Lower leg skin (tissue), 4 donors: ENCODE measurements around the gene MRPS25. TPM values are rescaled to one million over a fixed set of nuclear protein-coding genes. Genes with fewer than 3 reads are reported as not detected.

ENCODE experiments used
- DNase-seq, 2 donors: peaks; one replicate each; pipeline ENCODE4 v3.0.0-alpha.2; 2019; ENCODE audit warnings: low spot score in 2 of 2
- H3K4me3 ChIP-seq: fragments of 200-600 bp; sonication (generic); 2 replicates; pipeline ENCODE4 v1.5.1; 2017; ENCODE audit warnings: mild to moderate bottlenecking, low read depth; ENCODE audit not compliant: poor library complexity, severe bottlenecking
- CTCF ChIP-seq, 3 donors: fragments of 450-650 bp; IDR thresholded peaks; one replicate each; pipeline ENCODE4 v1.5.1; 2016; ENCODE audit warnings: antibody characterized with exemption in 3 of 3, mild to moderate bottlenecking in 3 of 3, moderate library complexity in 2 of 3
- POLR2A ChIP-seq, 2 donors: fragments of 450-650 bp; IDR thresholded peaks; one replicate each; pipeline ENCODE4 v1.6.1; 2016 to 2017; ENCODE audit warnings: antibody characterized with exemption in 2 of 2, mild to moderate bottlenecking in 1 of 2, moderate library complexity in 1 of 2
- WGBS, 2 donors: methylation state at CpG; one replicate each; pipeline ENCODE4 v1.1.5; 2018; 5-methylcytosine and 5-hydroxymethylcytosine counted together
- intact Hi-C: fragments of 100-400 bp; cut with DNase I; formaldehyde crosslinking; loops from one replicate; pipeline ENCODE4 v1.15.0; 2023; ENCODE audit warnings: low total_unique reads
- total RNA-seq, 4 donors: library from RNA; depleted of rRNA; stranded (reverse); fragments of >200 nt; gene quantifications; one replicate each; pipeline ENCODE4 v1.1.0, GENCODE V29; 2016

MRPS25 gene
- total RNA-seq, 4 donors from 2014 or later = 21.7 to 35.7 (median 30.0) TPM

GRCh38 chr3:15098503-15099363 lies 33.6 kb upstream of the MRPS25 start, which contains the start of gene RBSN:
Gene RBSN (minus strand): TSS chr3:15099148. CDS start chr3:15096120, 3,028 bp downstream.
- intact Hi-C loops = no loop called here
- H3K4me3 ChIP-seq = peak within 1 kb of the TSS; percentile 95
- 0% methylated on average over 34 to 72 of the region's 72 CpGs for WGBS, 2 donors
- TF ChIP-seq CTCF (IDR thresholded peaks at IDR 0.05) (no peak), POLR2A (IDR thresholded peaks at IDR 0.05) (no peak)
- DNase-seq = peak; percentile 93 to 99

GRCh38 chr3:15097891-15098290 lies 32.8 kb upstream of the MRPS25 start:
- no peak for DNase-seq
- intact Hi-C loops = no loop called here
- 51 to 54% methylated on average over 6 of the region's 6 CpGs for WGBS, 2 donors
- H3K4me3 ChIP-seq = no peak overlapping the region
- TF ChIP-seq POLR2A (IDR thresholded peaks at IDR 0.05) (no peak), CTCF (IDR thresholded peaks at IDR 0.05) (no peak)

DNA sequence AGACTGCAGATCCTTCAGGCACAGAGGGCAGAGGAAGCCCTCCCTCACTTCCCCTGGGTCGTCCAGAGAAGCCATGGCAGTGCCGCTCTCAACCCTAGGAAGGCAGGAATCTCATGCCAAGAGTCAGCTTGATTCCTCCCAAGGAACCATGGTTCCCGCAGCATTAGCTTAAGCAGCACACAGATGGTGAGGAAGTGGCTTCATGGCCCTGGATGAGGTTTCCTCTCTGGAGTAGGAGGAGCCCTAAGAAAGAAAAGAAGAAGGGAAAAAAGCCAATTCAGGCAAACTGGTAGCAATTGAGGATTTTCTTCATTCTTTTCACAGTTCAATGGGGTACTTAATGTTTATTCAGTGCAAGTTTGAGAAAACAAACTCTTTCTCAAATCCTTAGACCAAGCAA lies 30.9 kb upstream of the MRPS25 start:
- intact Hi-C loops = no loop called here
- TF ChIP-seq CTCF (IDR thresholded peaks at IDR 0.05) (no peak), POLR2A (IDR thresholded peaks at IDR 0.05) (no peak)
- DNase-seq = no peak
- 75 to 92% methylated on average over 3 of the region's 3 CpGs for WGBS, 2 donors
- H3K4me3 ChIP-seq = no peak overlapping the region

- intact Hi-C loops = no loop called here
- no peak for TF ChIP-seq CTCF (IDR thresholded peaks at IDR 0.05)
- TF ChIP-seq POLR2A (IDR thresholded peaks at IDR 0.05) = no peak
- H3K4me3 ChIP-seq = no peak overlapping the region
- WGBS, 2 donors = 87 to 90% methylated on average over 5 of the region's 5 CpGs
- no peak for DNase-seq
These were observed 29.2 kb upstream of the MRPS25 start for GRCh38 chr3:15094187-15094875.

DNA sequence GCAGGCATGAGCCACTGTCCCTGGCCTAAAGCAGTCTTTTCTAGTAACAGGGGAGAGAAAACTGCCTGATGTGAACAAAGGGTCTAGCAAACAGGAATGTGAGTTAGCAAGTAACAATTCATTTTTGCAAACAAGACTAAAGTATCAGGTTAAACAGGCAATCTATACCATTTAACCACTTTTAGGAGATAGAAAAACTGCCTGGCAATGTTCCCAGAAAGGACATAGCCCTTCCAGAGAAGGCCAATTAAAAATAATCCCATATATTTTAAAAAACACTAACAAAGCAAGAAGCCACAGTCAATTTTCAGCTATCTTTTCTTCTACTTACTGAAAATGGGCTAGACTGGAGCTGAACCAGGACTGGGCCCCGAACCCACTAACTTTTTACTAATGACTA lies 27.6 kb upstream of the MRPS25 start:
- H3K4me3 ChIP-seq = no peak overlapping the region
- WGBS, 2 donors = 90 to 100% methylated on average over 1 of the region's 1 CpG
- intact Hi-C loops = no loop called here
- TF ChIP-seq CTCF (IDR thresholded peaks at IDR 0.05) = no peak
- no peak for TF ChIP-seq POLR2A (IDR thresholded peaks at IDR 0.05)
- no peak for DNase-seq
